Endothelial cell of umbilical vein (primary cell): Measurements from ENCODE around the gene FBXW7. TPM values are rescaled to one million over a fixed set of nuclear protein-coding genes. Genes with fewer than 3 reads are reported as not detected.

Experiments
- BruUV-seq: library from RNA; stranded (reverse); fragments of 400-500 nt; replicated peaks from 2 replicates; lab custom pipeline; 2021; lab: Mats Ljungman, UMichigan
- CTCF ChIA-PET: fragments of 300-600, 350-600 bp; sonication (Branson Sonifier 250); formaldehyde crosslinking; loops from one replicate; lab custom pipeline; 2021; ENCODE audit warnings: antibody characterized with exemption, inconsistent platforms; lab: Charles Lee
- POLR2A ChIA-PET: fragments of 300-600, 350-600 bp; sonication (Branson Sonifier 250); formaldehyde crosslinking; loops from one replicate; lab custom pipeline; 2021; ENCODE audit warnings: antibody characterized with exemption, inconsistent platforms; lab: Charles Lee
- DNase-seq: peaks from one replicate; pipeline ENCODE4 v3.0.0-alpha.2; 2011; ENCODE audit warnings: low read depth, low spot score
- FAIRE-seq: peaks from 2 replicates; lab custom pipeline; 2011; peaks lifted over from hg19 to GRCh38; lab: Jason Lieb, UNC
- H2AFZ ChIP-seq: 2 replicates; pipeline ENCODE4 v1.6.0; 2012; ENCODE audit warnings: low read depth, low read length, control low read depth, inconsistent platforms
- H3K27ac ChIP-seq: 2 replicates; pipeline ENCODE4 v1.5.1; 2011; ENCODE audit warnings: low read depth, mild to moderate bottlenecking, control low read depth, low read length, moderate library complexity; ENCODE audit not compliant: insufficient read depth
- H3K27me3 ChIP-seq, 2 experiments: 2 replicates each; pipeline versions ENCODE4 v1.6.0 to v1.6.1; 2011; ENCODE audit warnings: low read length in 2 of 2, mixed read lengths in 1 of 2; ENCODE audit not compliant: control insufficient read depth in 2 of 2, insufficient read depth in 2 of 2
- H3K36me3 ChIP-seq, 2 experiments: 2 replicates in 1 of 2; 3 replicates in 1 of 2; pipeline ENCODE4 v1.5.1; 2011; ENCODE audit warnings: low read length in 2 of 2, mild to moderate bottlenecking in 1 of 2, moderate library complexity in 1 of 2; ENCODE audit not compliant: control insufficient read depth in 2 of 2, insufficient read depth in 2 of 2; ENCODE audit errors: extremely low read depth in 1 of 2
- H3K4me1 ChIP-seq: 3 replicates; pipeline ENCODE4 v1.5.1; 2011; ENCODE audit warnings: mild to moderate bottlenecking, low read length; ENCODE audit not compliant: control insufficient read depth, insufficient read depth; ENCODE audit errors: extremely low read depth
- H3K4me2 ChIP-seq: 2 replicates; pipeline ENCODE4 v1.6.1; 2011; ENCODE audit warnings: low read length, control low read depth, mixed read lengths; ENCODE audit not compliant: insufficient read depth
- H3K4me3 ChIP-seq, 3 experiments: fragments of 200-600 bp in 1 of 3; sonication (generic), shearing (Covaris generic) in 1 of 3; replicated peaks in 1 of 3; 2 replicates each; pipeline ENCODE4 v1.5.1; 2011 to 2016; ENCODE audit warnings: control low read depth in 3 of 3, low read length in 3 of 3, mild to moderate bottlenecking in 2 of 3, inconsistent platforms in 1 of 3, low read depth in 1 of 3, moderate library complexity in 1 of 3; ENCODE audit not compliant: insufficient read depth in 1 of 3
- H3K79me2 ChIP-seq: 2 replicates; pipeline ENCODE4 v1.6.0; 2012; ENCODE audit warnings: low read length, inconsistent platforms; ENCODE audit not compliant: control insufficient read depth, insufficient read depth
- H3K9ac ChIP-seq: replicated peaks from 2 replicates; pipeline ENCODE3; 2011; ENCODE audit warnings: low read length, control low read depth; ENCODE audit not compliant: insufficient read depth; ENCODE audit errors: extremely low read depth
- H3K9me1 ChIP-seq: replicated peaks from 3 replicates; pipeline ENCODE4 v1.6.0; 2011; ENCODE audit warnings: mild to moderate bottlenecking, low read length; ENCODE audit not compliant: control insufficient read depth, insufficient read depth; ENCODE audit errors: extremely low read depth
- H3K9me3 ChIP-seq: replicated peaks from 2 replicates; pipeline ENCODE4 v1.5.1; 2012; ENCODE audit warnings: low read length, inconsistent platforms; ENCODE audit not compliant: control insufficient read depth, insufficient read depth
- H4K20me1 ChIP-seq: replicated peaks from 2 replicates; pipeline ENCODE3; 2011; ENCODE audit warnings: mild to moderate bottlenecking, low read length; ENCODE audit not compliant: control insufficient read depth, insufficient read depth; ENCODE audit errors: extremely low read depth
- CTCF ChIP-seq, 2 donors: IDR thresholded peaks; 1 replicate in 1 of 2; 2 replicates in 1 of 2; pipeline ENCODE4 v1.5.1; 2011; ENCODE audit warnings: low read length in 2 of 2, mild to moderate bottlenecking in 2 of 2, moderate library complexity in 2 of 2, control low read depth in 1 of 2, inconsistent platforms in 1 of 2, low read depth in 1 of 2; ENCODE audit not compliant: insufficient read depth in 1 of 2; ENCODE audit errors: extremely low read depth in 1 of 2
- EZH2 ChIP-seq: IDR thresholded peaks from 2 replicates; pipeline ENCODE4 v1.6.1; 2012; ENCODE audit warnings: borderline replicate concordance, low read depth, mild to moderate bottlenecking, moderate library complexity, low read length, inconsistent platforms; ENCODE audit not compliant: severe bottlenecking
- FOS ChIP-seq: IDR thresholded peaks from 2 replicates; pipeline ENCODE4 v1.6.1; 2011; ENCODE audit warnings: mild to moderate bottlenecking, low read length, moderate library complexity, borderline replicate concordance; ENCODE audit not compliant: insufficient read depth
- GATA2 ChIP-seq: IDR thresholded peaks from 2 replicates; pipeline ENCODE4 v1.7.0; 2011; ENCODE audit warnings: low read depth, mild to moderate bottlenecking, moderate library complexity, mixed read lengths, low read length; ENCODE audit not compliant: insufficient read length, insufficient read depth
- JUN ChIP-seq: IDR thresholded peaks from 2 replicates; pipeline ENCODE4 v1.6.1; 2011; ENCODE audit warnings: borderline replicate concordance, low read depth; ENCODE audit not compliant: insufficient read length, insufficient read depth
- MAX ChIP-seq: IDR thresholded peaks from 2 replicates; pipeline ENCODE4 v1.6.1; 2011; ENCODE audit not compliant: insufficient read depth, insufficient read length
- MYC ChIP-seq: IDR thresholded peaks from one replicate; pipeline ENCODE4 v1.6.1; 2011; ENCODE audit warnings: mild to moderate bottlenecking, low read depth, low read length
- POLR2A ChIP-seq: IDR thresholded peaks from 2 replicates; pipeline ENCODE4 v1.6.1; 2012; ENCODE audit warnings: low read depth, mild to moderate bottlenecking, control low read depth, low read length
- POLR2AphosphoS5 ChIP-seq: IDR thresholded peaks from 2 replicates; pipeline ENCODE4 v1.6.1; 2012; ENCODE audit warnings: low read depth, mild to moderate bottlenecking, control low read depth, low read length, moderate library complexity; ENCODE audit not compliant: insufficient read depth
- dilution Hi-C: fragments of 300-500 bp; cut with MboI; formaldehyde crosslinking; loops from one replicate; pipeline ENCODE4 v1.15.0; 2019; ENCODE audit warnings: low sequenced_read_pairs; ENCODE audit not compliant: extremely low pct_ligation_motif_present
- intact Hi-C: fragments of 100-400 bp; cut with micrococcal nuclease; formaldehyde crosslinking; loops from one replicate; pipeline ENCODE4 v1.10.0; 2022
- polyA plus RNA-seq, 4 experiments: library from polyadenylated mRNA; depleted of rRNA in 3 of 4; stranded (reverse) in 3 of 4; unstranded in 1 of 4; fragments of >200 nt; gene quantifications; 2 replicates each; pipeline versions ENCODE4 v1.2.1 to v1.2.3, GENCODE V29; 2011 to 2012; ENCODE audit warnings: missing spikeins in 1 of 4
- total RNA-seq: library from RNA; stranded (reverse); gene quantifications from 2 replicates; pipeline ENCODE4 v1.2.3, GENCODE V29; 2021

Gene FBXW7
- total and polyA plus RNA-seq, 2 donors (not counting 3 experiments of a cell fraction or from before 2014, with no cell fraction given) = 7.0 to 28.1 TPM

- no peak overlapping the region for H3K4me3 ChIP-seq
- no peaks in the 10 kb centered on the region for H3K9me1 ChIP-seq
- H3K36me3 ChIP-seq = no peaks in the 10 kb centered on the region
- POLR2A ChIA-PET = no interaction called here
- no TSS peak for BruUV-seq
- dilution Hi-C loops = no loop called here
- no peak overlapping the region for H3K9ac ChIP-seq
- CTCF ChIA-PET = interaction anchor here (0.7 to 2.0 kb wide), 5 partner anchors 9 to 49 kb away, joined by 3 to 6 read pairs (median 4); no protein-coding TSS in a partner anchor
- intact Hi-C loops = no loop called here
- H3K27ac ChIP-seq = no peak overlapping the region
- H4K20me1 ChIP-seq = no peaks in the 10 kb centered on the region
- H3K27me3 ChIP-seq = peaks cover 0 to 2% of the 10 kb centered on the region in 2 experiments
- H3K79me2 ChIP-seq = no peaks in the 10 kb centered on the region
- no peak overlapping the region for H2AFZ ChIP-seq
- FAIRE-seq = no peak
- TF ChIP-seq JUN (no peak), EZH2 (no peak), POLR2AphosphoS5 (no peak), MYC (no peak), MAX (no peak), POLR2A (no peak), GATA2 (no peak), CTCF (IDR thresholded peaks at IDR 0.05; ENCODE audit: extremely low read depth in 1 of 2, insufficient read depth in 1 of 2, low read depth in 1 of 2, low read length in 2 of 2) (no peak), FOS (no peak)
- no peaks in the 10 kb centered on the region for H3K9me3 ChIP-seq
- no peak for DNase-seq
- no peaks in the 10 kb centered on the region for H3K4me1 ChIP-seq
- H3K4me2 ChIP-seq = no peak overlapping the region
Measured at GRCh38 chr4:152278172-152278504, 257.8 kb downstream of the FBXW7 start.
